HepG2 (cell line): ENCODE measurements around the gene PSMD4. TPM values are rescaled to one million over a fixed set of nuclear protein-coding genes. Genes with fewer than 3 reads are reported as not detected.
"Not testable (repeated sequence)": the region's sequence is repeated elsewhere in the genome, so short reads cannot be mapped to it uniquely, and the experiment has no call there.

ENCODE experiments used
- ATAC-seq: fragments of 200-7000 bp; cut with Tn5 transposase; 3 replicates; pipeline ENCODE4 v1.9.1; 2020; ENCODE audit warnings: mild to moderate bottlenecking, moderate library complexity
- BruUV-seq: library from RNA; stranded (reverse); fragments of 400-500 nt; replicated peaks from 2 replicates; lab custom pipeline; 2021; lab: Mats Ljungman, UMichigan
- CTCF ChIA-PET: fragments of 300-600 bp; formaldehyde crosslinking; extraction: SDS; loops from one replicate; lab custom pipeline; 2021; ENCODE audit warnings: low total read pairs, inconsistent platforms, low intra/inter-chr PET ratio; lab: Yijun Ruan, JAX
- POLR2A ChIA-PET: fragments of 350-600 bp; sonication (Branson Sonifier 250); formaldehyde crosslinking; loops from one replicate; lab custom pipeline; 2020; ENCODE audit warnings: antibody characterized with exemption, inconsistent platforms; lab: Yijun Ruan, JAX
- DNase-seq: peaks from one replicate; pipeline ENCODE4 v3.0.0-alpha.2; 2015; ENCODE audit warnings: low spot score
- FAIRE-seq: peaks from 3 replicates; lab custom pipeline; 2011; peaks lifted over from hg19 to GRCh38; lab: Jason Lieb, UNC
- H2AFZ ChIP-seq: one replicate; pipeline ENCODE4 v1.6.1; 2011; ENCODE audit warnings: low read length, inconsistent platforms
- H3K27ac ChIP-seq: fragments of 300-600 bp; 3 replicates; pipeline ENCODE4 v1.8.0; 2011; ENCODE audit warnings: mixed run types, mild to moderate bottlenecking, mixed read lengths, low read length, inconsistent platforms; ENCODE audit not compliant: insufficient read depth; ENCODE audit errors: extremely low read length
- H3K27me3 ChIP-seq, 2 experiments: fragments of 200-600 bp in 1 of 2; 2 replicates in 1 of 2; 3 replicates in 1 of 2; pipeline versions ENCODE4 v1.6.0 to v1.8.0; 2011; ENCODE audit warnings: low read length in 2 of 2, mild to moderate bottlenecking in 2 of 2, moderate library complexity in 2 of 2, inconsistent platforms in 1 of 2; ENCODE audit not compliant: insufficient read depth in 2 of 2, control insufficient read depth in 1 of 2
- H3K36me3 ChIP-seq, 2 experiments: fragments of 200-600 bp in 1 of 2; replicated peaks in 1 of 2; 2 replicates in 1 of 2; 3 replicates in 1 of 2; pipeline versions ENCODE4 v1.5.1 to v1.8.0; 2011; ENCODE audit warnings: low read length in 2 of 2, inconsistent platforms in 1 of 2; ENCODE audit not compliant: insufficient read depth in 2 of 2, control insufficient read depth in 1 of 2
- H3K4me1 ChIP-seq: 2 replicates; pipeline ENCODE4 v1.5.1; 2012; ENCODE audit warnings: low read length, inconsistent platforms; ENCODE audit not compliant: insufficient read depth
- H3K4me2 ChIP-seq: 2 replicates; pipeline ENCODE4 v1.6.0; 2011; ENCODE audit warnings: low read depth, low read length, inconsistent platforms
- H3K4me3 ChIP-seq, 3 experiments: fragments of 200-600 bp in 1 of 3; sonication (generic), shearing (Covaris generic) in 1 of 3; replicated peaks in 1 of 3; 2 replicates each; pipeline ENCODE4 v1.5.1; 2011 to 2016; ENCODE audit warnings: low read length in 3 of 3, inconsistent platforms in 2 of 3, low read depth in 2 of 3, mild to moderate bottlenecking in 2 of 3, control low read depth in 1 of 3, mixed read lengths in 1 of 3; ENCODE audit not compliant: insufficient read depth in 1 of 3
- H3K79me2 ChIP-seq: one replicate; pipeline ENCODE4 v1.6.1; 2011; ENCODE audit warnings: low read length, inconsistent platforms; ENCODE audit not compliant: insufficient read depth
- H3K9ac ChIP-seq: 2 replicates; pipeline ENCODE4 v1.6.0; 2011; ENCODE audit warnings: mild to moderate bottlenecking, low read depth, low read length, inconsistent platforms; ENCODE audit not compliant: insufficient read depth
- H3K9me3 ChIP-seq: 2 replicates; pipeline ENCODE4 v1.5.1; 2012; ENCODE audit warnings: mild to moderate bottlenecking, low read length
- H4K20me1 ChIP-seq: 2 replicates; pipeline ENCODE4 v1.6.0; 2011; ENCODE audit warnings: inconsistent platforms, mild to moderate bottlenecking, low read length, moderate library complexity; ENCODE audit not compliant: insufficient read depth
- ATF7 ChIP-seq, 2 experiments: fragments of 450-650 bp in 1 of 2; sonication (generic) in 1 of 2; formaldehyde crosslinking in 1 of 2; IDR thresholded peaks; 2 replicates each; pipeline versions ENCODE4 v1.4.0 to v1.6.1; 2016 to 2020; ENCODE audit warnings: antibody characterized with exemption in 1 of 2, mild to moderate bottlenecking in 1 of 2, missing genetic modification reagents in 1 of 2
- ZNF775 ChIP-seq: sonication (generic); formaldehyde crosslinking; IDR thresholded peaks from 2 replicates; pipeline ENCODE4 v1.4.0; 2020; ENCODE audit warnings: missing genetic modification reagents, mild to moderate bottlenecking, moderate library complexity, borderline replicate concordance
- WGBS: methylation state at CpG from one replicate; pipeline ENCODE4 v1.1.6; 2017; ENCODE audit warnings: low lambda C conversion rate; 5-methylcytosine and 5-hydroxymethylcytosine counted together
- in situ Hi-C: cut with HindIII; loops from 2 replicates; pipeline ENCODE4 v1.10.0; 2017; ENCODE audit warnings: low pct_unique_long_range_greater_than_20kb; ENCODE audit not compliant: extremely low pct_ligation_motif_present
- intact Hi-C: fragments of 100-400 bp; cut with micrococcal nuclease; formaldehyde crosslinking; loops from one replicate; pipeline ENCODE4 v1.10.0; 2022; ENCODE audit not compliant: unreplicated experiment
- polyA plus RNA-seq, 8 experiments: library from polyadenylated mRNA; depleted of rRNA in 3 of 8; stranded (reverse) in 7 of 8; unstranded in 1 of 8; fragments of >200 nt; fragmentation: Illumina TruSeq in 4 of 8; extraction: Trizol in 4 of 8; gene quantifications; 2 replicates each; pipeline versions ENCODE4 v1.2.1 to v1.2.3, GENCODE V29; 2011 to 2016; ENCODE audit warnings: low read depth in 4 of 8, missing spikeins in 1 of 8, mixed read lengths in 1 of 8; ENCODE audit not compliant: insufficient read depth in 1 of 8
- total RNA-seq, 5 experiments: library from RNA; depleted of rRNA; stranded (reverse); fragments of >200 nt; fragmentation: Illumina TruSeq; extraction: Trizol; gene quantifications; 2 replicates each; pipeline ENCODE4 v1.2.3, GENCODE V29; 2016; ENCODE audit warnings: low read depth in 1 of 5

Gene PSMD4
- total and polyA plus RNA-seq, 2 of the 13 experiments (the other 11 are each of a cell fraction or from before 2014, with no cell fraction given), result 194 to 243 TPM

- CTCF ChIA-PET, result not testable (repeated sequence)
- peaks cover 30% of the 10 kb centered on the region for H4K20me1 ChIP-seq
Observed at GRCh38 chr1:151205381-151205965, 49.1 kb upstream of the PSMD4 start.

GRCh38 chr1:151210830-151211229 is 43.7 kb upstream of the PSMD4 start:
- no peaks in the 10 kb centered on the region for H3K27me3 ChIP-seq
- H3K79me2 ChIP-seq, result peaks cover 46% of the 10 kb centered on the region
- H3K9ac ChIP-seq, result no peak overlapping the region
- ChIA-PET CTCF (no interaction called here), POLR2A (no interaction called here)
- no peak overlapping the region for H2AFZ ChIP-seq
- ATAC-seq (no peak), FAIRE-seq (no peak), DNase-seq (no peak)
- no peaks in the 10 kb centered on the region for H3K9me3 ChIP-seq
- peaks cover 5 to 39% of the 10 kb centered on the region in 2 experiments; a peak in 4 of 5 replicates for H3K36me3 ChIP-seq
- no peak overlapping the region for H3K4me2 ChIP-seq
- H4K20me1 ChIP-seq, result peaks cover 8% of the 10 kb centered on the region; the same call in 1 of the 2 replicates
- TF ChIP-seq ATF7 (IDR thresholded peaks at IDR 0.05) (peak; percentile 63), ATF7 (CRISPR knock-in tag; IDR thresholded peaks at IDR 0.05) (no peak), ZNF775 (CRISPR knock-in tag) (no peak)
- no peak overlapping the region for H3K27ac ChIP-seq
- BruUV-seq, result no TSS peak
- WGBS, result 100% methylated on average over 1 of the region's 1 CpG
- intact Hi-C loops (no loop called here), in situ Hi-C loops (no loop called here)
- H3K4me1 ChIP-seq, result peaks cover 8% of the 10 kb centered on the region
- H3K4me3 ChIP-seq, result no peak overlapping the region

More at GRCh38 chr1:151205381-151205965, 49.1 kb upstream of the PSMD4 start:
- BruUV-seq, ATAC-seq, H3K9me3 ChIP-seq, intact Hi-C loops, FAIRE-seq, H3K4me3 ChIP-seq, H3K27me3 ChIP-seq, H2AFZ ChIP-seq, in situ Hi-C loops, H3K9ac ChIP-seq, H3K27ac ChIP-seq, DNase-seq, H3K4me2 ChIP-seq: not testable (repeated sequence)
- peaks cover 36% of the 10 kb centered on the region for H3K4me1 ChIP-seq
- WGBS, result 95% methylated on average over 12 of the region's 12 CpGs
- POLR2A ChIA-PET, result interaction anchor here (1.2 kb wide), 1 partner anchor 17 kb away, joined by 3 read pairs; no protein-coding TSS in a partner anchor
- peaks cover 5 to 42% of the 10 kb centered on the region in 2 experiments; a peak in 4 of 5 replicates for H3K36me3 ChIP-seq
- H3K79me2 ChIP-seq, result peaks cover 61% of the 10 kb centered on the region
